GM12891 (cell line): Measurements from ENCODE around the gene SAA1.

Experiments used
- DNase-seq: peaks from one replicate; pipeline ENCODE4 v3.0.0; 2011; ENCODE audit warnings: low spot score; ENCODE audit not compliant: insufficient read length
- FAIRE-seq: peaks from 2 replicates; lab custom pipeline; 2011; peaks lifted over from hg19 to GRCh38; lab: Jason Lieb, UNC
- PAX5 ChIP-seq: IDR thresholded peaks from 2 replicates; pipeline ENCODE4 v1.6.1; 2011; ENCODE audit warnings: low read length, moderate library complexity, mild to moderate bottlenecking; ENCODE audit not compliant: insufficient read depth, severe bottlenecking
- POLR2A ChIP-seq: IDR thresholded peaks from 2 replicates; pipeline ENCODE4 v1.6.1; 2011; ENCODE audit warnings: low read depth, low read length, control low read depth
- POLR2AphosphoS5 ChIP-seq: IDR thresholded peaks from 2 replicates; pipeline ENCODE4 v1.6.1; 2011; ENCODE audit warnings: low read depth, low read length, control low read depth
- POU2F2 ChIP-seq: IDR thresholded peaks from 2 replicates; pipeline ENCODE4 v1.6.1; 2011; ENCODE audit warnings: low read depth, mild to moderate bottlenecking, control low read depth, low read length, moderate library complexity
- SPI1 ChIP-seq: IDR thresholded peaks from 2 replicates; pipeline ENCODE4 v1.6.1; 2011; ENCODE audit warnings: low read depth, low read length, control low read depth
- TAF1 ChIP-seq: IDR thresholded peaks from 2 replicates; pipeline ENCODE4 v1.6.1; 2011; ENCODE audit warnings: low read depth, low read length, control low read depth

Gene SAA1

DNA sequence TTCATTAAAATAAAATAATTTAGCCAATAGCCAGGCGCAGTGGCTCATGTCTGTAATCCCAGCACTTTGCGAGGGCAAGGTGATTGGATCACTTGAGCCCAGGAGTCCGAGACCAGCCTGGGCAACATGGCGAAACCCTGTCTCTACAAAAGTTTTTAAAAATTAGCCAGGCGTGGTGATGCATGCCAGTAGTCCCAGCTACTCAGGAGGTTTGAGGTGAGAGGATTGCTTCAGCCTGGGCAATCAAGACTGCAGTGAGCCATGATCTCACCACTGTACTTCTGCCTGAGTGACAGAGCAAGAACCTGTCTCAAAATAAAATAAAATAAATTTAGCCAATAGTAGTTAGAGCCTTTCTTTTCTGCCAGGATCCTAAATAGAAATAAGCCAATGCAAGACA lies 43.6 kb downstream of the SAA1 start:
- no peak for DNase-seq
- TF ChIP-seq POLR2A: no peak
- TF ChIP-seq POU2F2: no peak
- no peak for TF ChIP-seq POLR2AphosphoS5
- no peak for TF ChIP-seq TAF1
- TF ChIP-seq PAX5: no peak
- TF ChIP-seq SPI1: no peak
- no peak for FAIRE-seq

DNA sequence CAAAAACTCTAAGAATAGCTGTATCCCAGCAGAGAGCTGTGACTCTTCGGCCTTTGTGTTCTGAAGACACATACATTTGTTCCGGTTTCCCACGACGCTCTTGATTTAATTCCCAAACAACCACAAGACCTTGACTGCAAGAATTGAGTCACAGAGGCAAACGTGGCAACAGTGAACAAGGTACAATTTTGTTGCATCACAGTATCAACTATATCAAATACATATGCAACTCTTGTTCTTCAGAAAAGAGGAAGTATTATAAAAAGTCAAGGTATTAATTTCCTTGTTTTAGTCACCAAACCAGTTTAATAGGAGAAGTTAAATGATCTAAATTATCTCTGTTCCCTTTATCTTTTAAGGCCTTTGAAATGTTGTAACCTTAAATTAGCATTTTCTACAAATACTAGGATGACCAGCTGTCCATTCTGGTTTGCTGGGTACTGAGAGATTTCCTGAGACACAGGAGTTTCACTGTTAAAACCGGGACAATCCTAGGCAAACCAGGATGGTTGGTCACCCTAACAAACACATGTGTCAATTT lies 44.8 kb downstream of the SAA1 start:
- peak; percentile 31; the same call in 1 of the 2 replicates for TF ChIP-seq SPI1
- no peak for TF ChIP-seq TAF1
- no peak for DNase-seq
- peak; percentile 47 for FAIRE-seq

DNA sequence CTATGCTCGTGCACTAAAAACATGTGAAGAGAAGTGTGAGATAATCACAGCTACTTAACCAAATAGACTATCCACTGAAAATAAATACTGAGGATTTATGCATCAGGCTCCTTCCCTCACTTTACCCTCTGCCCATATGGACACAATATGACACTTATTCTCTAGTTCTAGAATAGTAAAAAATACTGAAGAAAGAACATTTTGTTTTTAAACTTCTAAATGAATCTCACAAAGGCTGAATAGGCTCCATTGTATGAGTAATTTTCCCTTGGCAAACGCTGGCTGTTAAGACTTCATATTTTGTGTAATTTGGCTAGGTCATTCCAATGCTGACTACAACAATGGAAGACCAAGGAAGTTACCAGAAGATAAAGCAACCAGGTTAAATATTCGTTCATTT lies 45.9 kb downstream of the SAA1 start:
- no peak for TF ChIP-seq PAX5
- no peak for TF ChIP-seq POLR2A
- TF ChIP-seq POU2F2: no peak
- no peak for TF ChIP-seq POLR2AphosphoS5
- TF ChIP-seq TAF1: no peak
- TF ChIP-seq SPI1: no peak
- DNase-seq: no peak
- FAIRE-seq: no peak

DNA sequence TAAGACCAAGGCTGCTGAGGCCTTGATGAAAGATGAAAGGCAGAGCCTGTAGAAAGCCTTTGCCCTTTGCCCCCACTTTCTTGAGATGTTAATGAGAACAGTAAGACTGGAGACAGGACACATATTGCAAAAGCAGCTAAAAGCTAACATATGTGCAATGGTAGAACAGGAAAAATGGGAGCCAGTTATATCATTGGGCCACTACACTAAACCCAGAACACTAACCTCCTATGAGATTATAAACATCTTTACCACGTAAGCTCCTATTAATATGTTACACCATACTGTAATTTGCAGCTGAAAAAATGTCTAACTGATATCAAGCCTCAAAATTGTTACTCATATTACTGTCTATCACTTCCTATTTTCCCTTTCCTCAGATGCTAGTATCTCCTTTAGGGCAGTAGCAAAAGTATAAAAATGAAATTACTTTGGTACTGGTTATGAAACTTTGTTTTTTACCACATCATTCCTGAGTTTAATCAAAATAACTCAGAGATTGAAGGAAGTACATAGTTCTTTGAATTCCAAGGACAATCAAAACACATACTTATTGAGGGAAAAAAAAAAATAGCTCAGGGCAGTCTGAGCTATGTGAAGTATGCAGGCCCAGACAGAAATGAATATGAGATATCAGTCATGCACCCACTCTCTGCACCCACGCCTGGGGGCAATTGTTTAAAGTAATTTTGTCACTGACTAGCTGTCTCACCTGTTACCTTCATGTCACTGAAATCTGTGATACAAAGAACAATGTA lies 46.8 kb downstream of the SAA1 start:
- no peak for DNase-seq
- FAIRE-seq: peak; percentile 66
- TF ChIP-seq SPI1 (peak; percentile 30; the same call in 1 of the 2 replicates), POLR2A (no peak)

DNA sequence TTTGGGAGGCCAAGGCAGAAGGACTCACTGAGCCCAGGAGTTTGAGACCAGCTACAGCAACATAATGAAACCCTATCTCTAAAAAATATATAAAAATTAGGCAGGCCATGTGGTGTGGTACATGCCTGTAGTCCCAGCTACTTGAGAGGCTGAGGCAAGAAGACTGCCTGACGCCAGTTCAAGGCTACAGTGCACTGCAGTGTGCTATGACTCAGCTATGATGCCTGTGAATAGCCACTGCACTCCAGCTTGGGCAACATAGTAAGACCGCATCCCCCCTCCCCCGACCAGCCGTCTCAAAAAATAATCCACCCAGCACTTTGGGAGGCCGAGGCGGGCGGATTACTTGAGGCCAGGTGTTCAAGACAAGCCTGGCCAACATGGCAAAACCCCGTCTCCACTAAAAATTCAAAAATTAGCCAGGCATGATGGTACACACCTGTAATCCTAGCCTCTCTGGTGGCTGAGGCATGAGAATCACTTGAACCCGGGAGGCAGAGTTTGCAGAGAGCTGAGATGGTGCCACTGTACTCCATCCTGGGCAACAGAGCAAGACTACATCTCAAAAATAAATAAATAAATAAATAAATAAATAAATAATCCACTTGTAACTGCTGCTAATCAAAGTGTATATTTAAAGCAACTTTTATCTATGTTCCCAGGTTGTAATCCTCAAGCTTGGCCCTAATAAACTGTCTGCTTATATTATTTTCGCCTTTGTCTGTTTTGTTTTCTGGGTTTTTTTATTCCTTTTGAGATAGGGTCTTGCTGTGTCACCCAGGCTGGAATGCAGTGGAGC lies 48.1 kb downstream of the SAA1 start:
- no peak for FAIRE-seq
- no peak for TF ChIP-seq SPI1
- no peak for TF ChIP-seq TAF1
- TF ChIP-seq POLR2AphosphoS5: no peak
- no peak for TF ChIP-seq PAX5
- no peak for TF ChIP-seq POU2F2
- TF ChIP-seq POLR2A: no peak

DNA sequence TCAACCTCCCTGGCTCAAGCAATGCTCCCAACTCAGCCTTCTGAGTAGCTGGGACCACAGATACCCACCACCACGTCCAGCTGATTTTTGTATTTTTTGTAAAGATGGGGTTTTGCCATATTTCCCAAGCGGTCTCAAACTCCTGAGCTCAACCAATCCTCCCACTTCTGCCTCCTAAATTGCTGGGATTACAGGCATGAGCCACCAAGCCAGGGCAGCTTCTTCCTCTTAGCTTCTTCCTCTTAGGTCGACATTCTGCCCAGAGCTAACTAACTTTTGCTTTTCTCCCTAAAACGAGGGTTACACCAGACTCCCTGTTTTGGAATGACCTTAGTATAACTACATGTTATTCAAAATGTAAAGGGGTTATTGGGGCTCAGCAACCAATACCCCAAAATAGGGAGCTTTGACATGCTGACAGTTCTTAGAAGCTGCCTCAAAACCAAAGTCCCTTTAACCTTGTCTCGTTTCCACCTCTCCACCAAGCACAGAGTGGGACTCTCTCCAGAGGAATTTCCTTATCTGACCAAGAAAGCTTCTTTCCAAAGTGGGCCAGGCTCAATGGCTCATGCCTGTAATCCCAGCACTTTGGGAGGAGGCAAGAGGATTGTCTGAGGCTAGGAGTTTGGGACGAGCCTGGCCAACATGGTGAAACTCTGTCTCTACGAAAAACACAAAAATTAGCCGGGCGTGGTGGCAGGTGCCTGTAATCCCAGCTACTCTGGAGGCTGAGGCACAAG lies 48.9 kb downstream of the SAA1 start:
- TF ChIP-seq TAF1: no peak
- no peak for TF ChIP-seq POU2F2
- TF ChIP-seq SPI1: no peak
- TF ChIP-seq POLR2AphosphoS5: no peak
- no peak for TF ChIP-seq POLR2A
- no peak for TF ChIP-seq PAX5
- DNase-seq: no peak
- no peak for FAIRE-seq

More for the DNA sequence above, 48.1 kb downstream of the SAA1 start:
- DNase-seq: no peak

DNA sequence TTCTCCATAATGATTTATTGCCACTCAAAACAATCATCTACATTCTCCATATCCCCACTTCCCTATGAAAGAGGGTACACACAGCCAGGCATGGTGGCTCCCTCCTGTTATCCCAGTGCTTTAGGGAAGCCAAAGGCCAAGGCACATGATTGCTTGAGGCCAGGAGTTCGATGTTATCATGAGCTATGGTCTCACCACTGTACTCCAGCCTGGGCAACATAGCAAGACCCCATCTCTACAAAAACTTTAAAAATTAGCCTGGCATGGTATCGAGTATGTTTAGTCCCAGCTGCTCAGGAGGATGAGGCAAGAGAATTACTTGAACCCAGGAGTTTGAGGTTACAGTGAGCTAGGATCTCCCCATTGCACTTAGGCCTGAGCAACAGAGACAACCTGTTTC lies 49.8 kb downstream of the SAA1 start:
- FAIRE-seq (no peak), DNase-seq (no peak)
- no peak for TF ChIP-seq POLR2AphosphoS5
- TF ChIP-seq POU2F2: no peak
- no peak for TF ChIP-seq SPI1
- no peak for TF ChIP-seq PAX5
- no peak for TF ChIP-seq TAF1
- TF ChIP-seq POLR2A: no peak

DNA sequence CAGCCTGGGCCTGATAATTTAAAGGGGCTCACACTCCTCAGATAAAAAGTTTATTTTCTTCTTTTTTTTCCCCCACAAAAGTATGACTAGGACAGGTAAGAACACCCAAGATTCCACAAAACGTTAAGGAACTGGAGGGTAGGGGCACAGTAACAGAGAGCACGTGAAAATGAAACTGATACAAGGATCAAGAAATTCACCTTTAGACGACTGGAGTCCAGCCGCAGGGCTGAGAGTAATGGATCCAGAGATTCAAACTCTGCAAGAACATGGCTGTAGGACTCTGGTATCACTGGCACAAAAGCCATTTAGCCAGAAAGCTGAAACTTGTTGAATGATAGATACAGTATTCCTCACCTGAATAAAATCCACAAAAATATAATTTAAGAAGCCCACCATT lies 51.5 kb downstream of the SAA1 start:
- DNase-seq: no peak

More for the DNA sequence above, 51.5 kb downstream of the SAA1 start:
- FAIRE-seq: no peak
- TF ChIP-seq POLR2A (no peak), SPI1 (no peak), TAF1 (no peak), POLR2AphosphoS5 (no peak), PAX5 (no peak), POU2F2 (no peak)
